Duodenal mucosa (tissue), 2 donors: ENCODE data around the gene MT1F.
A peak's percentile ranks its signal among the peaks of the same experiment; 100 is the strongest.

Source experiments
- H3K27ac ChIP-seq: one replicate; pipeline ENCODE4 v1.7.0; 2013; ENCODE audit warnings: low read depth, low read length
- H3K27me3 ChIP-seq, 2 donors: one replicate each; pipeline ENCODE4 v1.7.0; 2013; ENCODE audit warnings: low read length in 2 of 2, control low read depth in 1 of 2; ENCODE audit not compliant: insufficient read depth in 2 of 2, control insufficient read depth in 1 of 2
- H3K36me3 ChIP-seq, 2 donors: one replicate each; pipeline ENCODE4 v1.7.0; 2013; ENCODE audit warnings: low read length in 2 of 2, control low read depth in 1 of 2; ENCODE audit not compliant: insufficient read depth in 2 of 2, control insufficient read depth in 1 of 2
- H3K4me1 ChIP-seq, 2 donors: one replicate each; pipeline ENCODE4 v1.7.0; 2013; ENCODE audit warnings: low read length in 2 of 2, control low read depth in 1 of 2; ENCODE audit not compliant: insufficient read depth in 2 of 2, control insufficient read depth in 1 of 2
- H3K4me3 ChIP-seq, 2 donors: one replicate each; pipeline ENCODE4 v1.7.0; 2013; ENCODE audit warnings: low read length in 2 of 2, low read depth in 1 of 2
- H3K9ac ChIP-seq, 2 donors: one replicate each; pipeline ENCODE4 v1.7.0; 2013; ENCODE audit warnings: low read length in 2 of 2, low read depth in 1 of 2
- H3K9me3 ChIP-seq, 2 donors: one replicate each; pipeline ENCODE4 v1.7.0; 2013; ENCODE audit warnings: low read length in 2 of 2, control low read depth in 1 of 2; ENCODE audit not compliant: control insufficient read depth in 1 of 2

Gene MT1F

DNA sequence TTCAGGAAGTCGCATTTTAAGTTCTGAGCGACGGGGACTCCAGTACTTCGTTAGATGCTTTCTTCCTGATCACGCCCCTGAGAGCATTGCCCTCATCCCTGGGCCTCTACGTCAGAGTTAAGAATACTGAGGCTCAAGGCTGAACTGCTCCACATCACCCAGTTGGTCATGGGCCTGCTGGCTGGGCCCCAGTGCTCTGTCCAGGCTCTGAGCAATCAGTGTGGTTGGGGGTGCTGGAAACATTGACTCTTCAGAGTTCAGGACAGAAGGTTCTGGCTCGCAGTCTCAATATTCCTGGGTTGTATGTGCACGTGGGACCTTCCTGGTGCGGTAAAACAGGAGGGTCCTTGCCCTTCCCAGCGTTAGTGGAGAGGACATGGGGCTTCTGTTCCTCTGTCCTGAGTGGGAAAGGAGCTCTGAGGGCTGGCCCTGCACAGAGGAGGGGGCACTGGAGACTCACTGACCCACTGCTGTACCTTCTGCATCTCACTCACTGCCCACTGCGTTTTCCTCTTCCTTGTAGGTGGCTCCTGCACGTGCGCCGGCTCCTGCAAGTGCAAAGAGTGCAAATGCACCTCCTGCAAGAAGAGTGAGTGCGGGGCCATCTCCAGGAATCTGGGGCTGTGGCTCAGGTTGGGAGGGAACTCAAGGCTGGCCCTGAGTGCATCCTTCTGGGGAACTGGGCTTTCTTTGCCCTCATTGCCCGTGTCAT is 31.7 kb upstream of the MT1F start:
- no peaks in the 10 kb centered on the region for H3K36me3 ChIP-seq
- H3K9me3 ChIP-seq = no peaks in the 10 kb centered on the region
- peak overlapping the region; percentile 85 to 96 for H3K9ac ChIP-seq
- H3K4me1 ChIP-seq = peaks cover 0 to 5% of the 10 kb centered on the region in 2 donors
- peak overlapping the region; percentile 76 to 90 for H3K4me3 ChIP-seq
- H3K27me3 ChIP-seq = no peaks in the 10 kb centered on the region
- peak overlapping the region; percentile 86 for H3K27ac ChIP-seq

DNA sequence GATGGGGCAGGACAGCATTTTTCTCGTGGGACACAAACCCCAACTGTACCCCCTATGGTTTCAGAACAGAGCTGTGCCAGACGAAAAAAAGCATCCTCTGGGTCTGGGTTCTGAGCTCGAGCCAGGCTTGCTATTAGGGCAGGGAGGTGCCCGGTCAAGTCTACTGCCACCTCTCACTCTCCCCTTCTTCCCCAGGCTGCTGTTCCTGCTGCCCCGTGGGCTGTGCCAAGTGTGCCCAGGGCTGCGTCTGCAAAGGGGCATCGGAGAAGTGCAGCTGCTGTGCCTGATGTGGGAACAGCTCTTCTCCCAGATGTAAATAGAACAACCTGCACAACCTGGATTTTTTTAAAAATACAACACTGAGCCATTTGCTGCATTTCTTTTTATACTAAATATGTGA is 31.1 kb upstream of the MT1F start:
- peak overlapping the region; percentile 76 to 90 for H3K4me3 ChIP-seq
- no peaks in the 10 kb centered on the region for H3K27me3 ChIP-seq
- H3K9me3 ChIP-seq = no peaks in the 10 kb centered on the region
- H3K9ac ChIP-seq = peak overlapping the region; percentile 85 to 96
- no peaks in the 10 kb centered on the region for H3K36me3 ChIP-seq
- H3K4me1 ChIP-seq = peaks cover 0 to 5% of the 10 kb centered on the region in 2 donors
- peak overlapping the region; percentile 86 for H3K27ac ChIP-seq

DNA sequence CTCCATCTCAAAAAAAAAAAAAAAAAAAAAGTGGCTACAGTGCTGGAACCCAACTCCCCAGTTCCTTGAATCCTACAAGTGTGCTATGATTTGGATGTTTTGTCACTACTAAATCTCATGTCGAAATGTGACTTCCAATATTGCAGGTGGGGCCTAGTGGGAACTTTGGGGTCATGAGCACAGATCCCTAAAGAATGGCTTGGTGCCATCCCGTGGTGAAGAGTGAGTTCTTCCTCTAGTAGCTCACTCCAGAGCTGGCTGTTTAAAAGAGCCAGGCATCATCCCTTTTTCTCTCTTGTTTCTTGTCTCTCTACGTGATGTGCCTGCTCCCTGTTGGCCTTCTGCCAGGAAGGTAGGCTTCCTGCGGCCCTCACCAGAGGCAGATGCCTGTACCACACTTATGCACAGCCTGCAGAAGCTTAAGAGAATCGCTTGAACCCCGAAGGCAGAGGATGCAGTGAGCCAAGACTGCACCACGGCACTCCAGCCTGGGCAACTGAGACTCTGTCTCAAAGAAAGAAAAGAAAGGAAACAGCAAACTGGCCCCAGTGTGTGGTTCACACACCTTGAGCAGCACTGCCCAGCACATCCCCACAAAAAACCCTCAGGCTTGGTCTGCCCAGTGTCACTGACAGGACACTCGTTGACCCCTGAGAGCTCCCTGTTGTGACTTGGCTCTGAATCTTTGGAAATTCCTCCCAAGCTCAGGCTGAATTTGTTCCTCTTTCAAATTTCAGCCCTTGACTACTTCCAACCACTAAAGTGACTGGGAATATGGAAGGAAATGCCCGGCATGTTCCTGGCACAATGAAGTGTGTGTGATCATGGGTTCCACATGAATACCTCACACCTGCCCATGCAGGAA is 29.0 kb upstream of the MT1F start:
- H3K27me3 ChIP-seq = peaks cover 0 to 7% of the 10 kb centered on the region in 2 donors
- H3K4me1 ChIP-seq = peaks cover 0 to 17% of the 10 kb centered on the region in 2 donors
- no peak overlapping the region for H3K9ac ChIP-seq
- H3K9me3 ChIP-seq = no peaks in the 10 kb centered on the region
- no peak overlapping the region for H3K27ac ChIP-seq
- no peak overlapping the region for H3K4me3 ChIP-seq
- H3K36me3 ChIP-seq = no peaks in the 10 kb centered on the region

DNA sequence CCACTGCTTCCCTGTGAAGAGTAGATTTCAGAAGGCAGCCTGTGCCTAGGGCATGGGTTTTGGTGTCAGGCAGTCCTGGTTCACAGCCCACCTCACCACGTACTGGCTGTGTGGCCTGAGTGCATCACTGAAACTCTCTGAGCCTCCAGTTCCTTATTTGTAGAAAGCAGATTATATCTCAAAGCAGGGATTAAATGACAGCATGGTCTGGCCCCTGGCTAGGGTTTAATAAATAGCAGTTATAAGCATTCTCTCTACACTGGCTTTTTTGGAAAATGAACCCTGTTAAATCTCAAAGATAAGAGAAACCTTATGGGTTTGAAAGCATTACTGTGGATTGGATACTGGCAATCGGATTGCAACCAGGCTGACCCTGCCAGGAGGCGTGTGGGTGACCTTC is 28.2 kb upstream of the MT1F start:
- H3K9me3 ChIP-seq = no peaks in the 10 kb centered on the region
- peaks cover 0 to 7% of the 10 kb centered on the region in 2 donors for H3K27me3 ChIP-seq
- H3K36me3 ChIP-seq = no peaks in the 10 kb centered on the region
- H3K4me1 ChIP-seq = peaks cover 0 to 19% of the 10 kb centered on the region in 2 donors
- no peak overlapping the region for H3K4me3 ChIP-seq
- no peak overlapping the region for H3K27ac ChIP-seq
- H3K9ac ChIP-seq = no peak overlapping the region

DNA sequence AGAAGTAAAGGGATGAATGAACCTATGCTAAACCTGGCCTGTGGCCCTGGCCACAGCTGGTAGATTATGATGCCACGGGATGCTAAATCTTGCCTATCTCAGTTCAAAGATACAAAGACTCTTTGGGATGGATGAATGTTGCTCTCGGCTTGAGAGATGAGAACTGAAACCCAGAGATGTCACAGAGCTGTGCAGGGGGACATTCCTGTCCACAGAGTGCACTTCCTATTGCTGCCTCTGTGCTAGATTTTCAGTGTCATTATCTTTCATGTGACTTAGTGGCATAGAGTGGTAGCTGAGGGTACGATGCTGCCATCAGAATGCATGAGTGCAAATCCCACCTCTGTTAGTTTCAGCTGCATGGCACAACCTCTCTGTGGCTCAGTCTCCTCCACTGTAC is 27.6 kb upstream of the MT1F start:
- Histone ChIP-seq H3K36me3 (no peaks in the 10 kb centered on the region), H3K27me3 (peaks cover under 1 to 8% of the 10 kb centered on the region in 2 donors), H3K27ac (no peak overlapping the region)

DNA sequence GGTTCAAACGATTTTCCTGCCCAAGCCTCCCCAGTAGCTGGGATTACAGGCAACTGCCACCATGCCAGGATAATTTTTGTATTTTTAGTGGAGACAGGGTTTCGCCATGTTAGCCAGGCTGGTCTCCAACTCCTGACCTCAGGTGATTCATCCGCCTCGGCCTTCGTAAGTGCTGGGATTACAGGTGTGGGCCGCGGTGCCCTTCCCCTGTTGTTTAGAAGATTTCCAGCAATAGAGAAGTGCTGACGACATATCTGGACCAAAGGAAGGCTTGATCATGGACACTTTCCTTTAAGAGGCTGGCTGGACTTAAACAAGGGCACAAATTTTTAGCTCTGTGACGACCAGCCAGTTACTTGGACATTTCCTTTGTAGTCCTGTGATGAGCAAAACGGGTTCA is 26.6 kb upstream of the MT1F start:
- Histone ChIP-seq H3K9ac (no peak overlapping the region), H3K27me3 (peaks cover 10 to 12% of the 10 kb centered on the region in 2 donors), H3K36me3 (no peaks in the 10 kb centered on the region), H3K4me1 (peaks cover 0 to 23% of the 10 kb centered on the region in 2 donors), H3K9me3 (no peaks in the 10 kb centered on the region), H3K4me3 (no peak overlapping the region), H3K27ac (no peak overlapping the region)

More for the DNA sequence above, 27.6 kb upstream of the MT1F start:
- Histone ChIP-seq H3K4me1 (peaks cover 0 to 22% of the 10 kb centered on the region in 2 donors), H3K4me3 (no peak overlapping the region), H3K9ac (no peak overlapping the region), H3K9me3 (no peaks in the 10 kb centered on the region)

DNA sequence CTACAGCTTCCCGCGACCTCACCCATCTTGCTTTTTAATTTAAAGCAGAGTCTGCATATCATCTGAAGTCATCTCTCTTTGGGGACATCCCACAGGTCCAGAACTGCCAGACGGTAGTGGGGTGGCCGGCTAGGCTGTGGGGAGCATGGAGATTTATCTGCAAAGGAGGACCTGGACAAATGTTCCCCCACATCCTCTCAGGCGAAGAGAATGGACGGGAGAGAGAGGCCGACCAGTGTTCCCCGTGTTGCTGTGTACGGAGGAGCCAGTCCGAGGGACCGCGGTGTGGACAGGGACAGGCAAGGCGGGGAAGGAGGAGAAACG is 26.0 kb upstream of the MT1F start:
- Histone ChIP-seq H3K4me3 (peak overlapping the region; percentile 74 to 84), H3K27ac (peak overlapping the region; percentile 65), H3K9ac (peak overlapping the region; percentile 58 to 89), H3K4me1 (peaks cover 0 to 19% of the 10 kb centered on the region in 2 donors), H3K9me3 (no peaks in the 10 kb centered on the region), H3K27me3 (peaks cover 14 to 16% of the 10 kb centered on the region in 2 donors), H3K36me3 (no peaks in the 10 kb centered on the region)

DNA sequence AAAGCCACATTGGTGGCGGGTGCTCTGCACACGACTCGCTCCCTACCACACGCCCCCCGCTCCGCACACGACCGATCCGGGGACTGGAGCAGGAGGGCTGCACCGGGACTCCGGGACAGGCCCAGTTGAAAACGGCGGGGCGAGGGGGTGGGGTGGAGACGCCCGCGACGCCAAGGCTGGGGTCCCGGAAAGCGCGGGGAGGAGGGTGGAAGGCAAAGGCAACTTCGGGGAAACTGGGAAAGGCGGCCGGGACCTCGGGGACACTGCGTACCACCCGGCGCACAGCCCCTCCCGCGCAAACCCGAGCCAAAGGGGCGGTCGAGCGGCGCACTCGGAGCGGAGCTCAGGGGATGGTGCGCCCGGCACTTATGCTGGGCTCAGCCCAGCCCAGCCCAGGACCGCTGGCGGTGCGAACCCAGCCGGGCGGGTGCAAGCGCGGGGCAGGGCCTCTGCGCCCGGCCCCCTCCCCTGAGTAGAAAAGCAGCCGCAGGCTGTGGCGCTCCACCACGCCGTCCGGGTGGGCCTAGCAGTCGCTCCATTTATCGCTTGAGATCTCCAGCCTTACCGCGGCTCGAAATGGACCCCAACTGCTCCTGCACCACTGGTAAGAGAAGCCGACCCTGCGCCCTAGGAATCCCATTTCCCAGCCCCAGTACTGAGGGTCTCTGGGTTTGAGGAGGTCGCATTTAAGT is 25.5 kb upstream of the MT1F start, which contains the start of gene MT1M:
MT1M (plus strand) TSS at position 504 of the 692 bp plus-strand sequence; CDS start at position 577, 73 bp downstream.
- Histone ChIP-seq H3K9me3 (no peaks in the 10 kb centered on the region), H3K9ac (peak within 1 kb of the TSS; percentile 58 to 89), H3K27me3 (peaks cover 14 to 18% of the 10 kb centered on the region in 2 donors), H3K4me1 (peaks cover 0 to 18% of the 10 kb centered on the region in 2 donors), H3K36me3 (no peaks in the 10 kb centered on the region), H3K4me3 (peak within 1 kb of the TSS; percentile 74 to 84), H3K27ac (peak within 1 kb of the TSS; percentile 65)

DNA sequence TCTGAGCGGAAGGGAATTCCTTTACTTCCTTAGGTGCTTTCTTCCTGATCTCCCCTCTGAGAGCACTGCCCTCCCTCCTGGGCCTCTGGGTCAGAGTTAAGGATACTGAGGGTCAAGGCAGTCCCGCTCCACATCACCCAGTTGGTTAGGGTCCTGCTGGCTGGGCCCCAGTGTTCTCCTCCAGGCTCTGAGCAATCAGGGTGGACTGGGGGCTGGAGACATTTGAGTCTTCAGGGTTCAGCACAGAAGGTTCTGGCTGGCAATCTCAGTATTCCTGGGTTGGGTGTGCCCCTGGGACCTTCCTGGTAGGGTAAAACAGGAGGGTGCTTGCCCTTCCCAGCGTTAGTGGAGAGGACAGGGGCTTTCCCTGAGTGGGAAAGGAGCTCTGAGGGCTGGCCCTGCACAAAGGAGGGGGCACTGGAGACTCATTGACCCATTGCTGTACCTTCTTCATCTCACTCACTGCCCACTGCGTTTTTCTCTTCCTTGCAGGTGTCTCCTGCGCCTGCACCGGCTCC is 24.9 kb upstream of the MT1F start:
- Histone ChIP-seq H3K4me1 (peaks cover 3 to 20% of the 10 kb centered on the region in 2 donors), H3K4me3 (peak overlapping the region; percentile 74 to 84), H3K27ac (peak overlapping the region; percentile 65), H3K27me3 (peaks cover 18% of the 10 kb centered on the region in 2 donors), H3K9ac (peak overlapping the region; percentile 58 to 89), H3K36me3 (no peaks in the 10 kb centered on the region), H3K9me3 (no peaks in the 10 kb centered on the region)
